ENCODE data around the gene MGAT5B. TPM values are rescaled to one million over a fixed set of nuclear protein-coding genes. Genes with fewer than 3 reads are reported as not detected.

MGAT5B gene
- total RNA-seq, 1 experiment from 2014 or later, result 4.4 TPM

- Histone ChIP-seq H3K4me3 (replicated peaks in 1 of 2; ENCODE audit: low read depth in 1 of 2, low read length in 2 of 2) (no peak overlapping the region), H3K36me3 (ENCODE audit: control insufficient read depth in 1 of 2, insufficient read depth in 2 of 2, low read length in 2 of 2) (no peaks in the 10 kb centered on the region), H3K4me1 (ENCODE audit: control insufficient read depth in 1 of 2, insufficient read depth in 2 of 2, low read length in 2 of 2) (peaks cover 0 to 17% of the 10 kb centered on the region in 2 experiments; a peak in 3 of 4 replicates), H3K9me3 (ENCODE audit: control insufficient read depth in 1 of 2, insufficient read depth in 1 of 2, low read depth in 1 of 2, low read length in 2 of 2) (no peaks in the 10 kb centered on the region), H4K20me1 (ENCODE audit: insufficient read depth) (no peaks in the 10 kb centered on the region), H2AFZ (ENCODE audit: low read depth, low read length, poor library complexity, severe bottlenecking) (no peak overlapping the region), H3K79me2 (ENCODE audit: insufficient read depth, low read length) (no peaks in the 10 kb centered on the region), H3K9ac (ENCODE audit: low read length) (no peak overlapping the region), H3K4me2 (ENCODE audit: low read length) (no peak overlapping the region), H3K9me2 (ENCODE audit: insufficient read depth) (no peaks in the 10 kb centered on the region), H3K27me3 (ENCODE audit: insufficient read depth, low read length) (peaks cover 31% of the 10 kb centered on the region), H3K27ac (ENCODE audit: low read depth, low read length) (no peak overlapping the region)
- POLR2A ChIA-PET, result no interaction called here
- no peak for ATAC-seq
- no TSS peak for BruUV-seq (replicated peaks)
- CTCF ChIA-PET, result no interaction called here
- intact Hi-C loops (cut with micrococcal nuclease), result no loop called here
- TF ChIP-seq ZBTB33 (IDR thresholded peaks at IDR 0.05; ENCODE audit: extremely low read depth, insufficient replicate concordance, low read length) (no peak), CTCF (IDR thresholded peaks at IDR 0.05 in 2 of 3, conservative IDR thresholded peaks at IDR 0.05 in 1 of 3; ENCODE audit: borderline replicate concordance in 1 of 3, insufficient read depth in 1 of 3, low read depth in 2 of 3, low read length in 2 of 3) (no peak), ZFX (IDR thresholded peaks at IDR 0.05) (no peak), POLR2A (IDR thresholded peaks at IDR 0.05; ENCODE audit: borderline replicate concordance, extremely low read depth, insufficient read depth, insufficient read length) (no peak)
- RAD21 ChIA-PET (ENCODE audit: low non-redundant PET in 1 of 2, low total read pairs in 2 of 2, uncharacterized antibody in 2 of 2, unreplicated experiment in 2 of 2), result no interaction called here
- DNase-seq (ENCODE audit: low read depth, low spot score), result no peak
Observed at GRCh38 chr17:76844846-76845245, 23.4 kb upstream of the MGAT5B start.

GRCh38 chr17:76845541-76846017 is 22.6 kb upstream of the MGAT5B start:
- ATAC-seq, result no peak
- intact Hi-C loops (cut with micrococcal nuclease), result no loop called here
- CTCF ChIA-PET, result no interaction called here

More at GRCh38 chr17:76845541-76846017, 22.6 kb upstream of the MGAT5B start:
- H3K27ac ChIP-seq (ENCODE audit: low read depth, low read length), result no peak overlapping the region
- no peaks in the 10 kb centered on the region for H3K36me3 ChIP-seq (ENCODE audit: control insufficient read depth in 1 of 2, insufficient read depth in 2 of 2, low read length in 2 of 2)
- H3K4me2 ChIP-seq (ENCODE audit: low read length), result no peak overlapping the region
- no peak for DNase-seq (ENCODE audit: low read depth, low spot score)
- no peaks in the 10 kb centered on the region for H3K79me2 ChIP-seq (ENCODE audit: insufficient read depth, low read length)
- no peaks in the 10 kb centered on the region for H3K9me3 ChIP-seq (ENCODE audit: control insufficient read depth in 1 of 2, insufficient read depth in 1 of 2, low read depth in 1 of 2, low read length in 2 of 2)
- H3K9ac ChIP-seq (ENCODE audit: low read length), result no peak overlapping the region
- TF ChIP-seq RAD21 (IDR thresholded peaks at IDR 0.05; ENCODE audit: low read depth), result no peak
- no peak for TF ChIP-seq EZH2 (IDR thresholded peaks at IDR 0.05)
- no peak for TF ChIP-seq ZNF274 (IDR thresholded peaks at IDR 0.05; ENCODE audit: low read depth, low read length)
- no peak for TF ChIP-seq CTCF (IDR thresholded peaks at IDR 0.05 in 2 of 3, conservative IDR thresholded peaks at IDR 0.05 in 1 of 3; ENCODE audit: borderline replicate concordance in 1 of 3, insufficient read depth in 1 of 3, low read depth in 2 of 3, low read length in 2 of 3)
- no peak for TF ChIP-seq ELF1 (IDR thresholded peaks at IDR 0.05; ENCODE audit: borderline replicate concordance, low read depth)
- no peak for TF ChIP-seq CEBPB (IDR thresholded peaks at IDR 0.05; ENCODE audit: low read depth)
- no peak for TF ChIP-seq JUND (IDR thresholded peaks at IDR 0.05)
- TF ChIP-seq SP1 (IDR thresholded peaks at IDR 0.05; ENCODE audit: low read depth), result no peak
- TF ChIP-seq EGR1 (IDR thresholded peaks at IDR 0.05; ENCODE audit: low read depth), result no peak
- TF ChIP-seq YY1 (IDR thresholded peaks at IDR 0.05; ENCODE audit: extremely low read depth, insufficient replicate concordance, low read depth, low read length), result no peak
- no peak for TF ChIP-seq TCF7L2 (IDR thresholded peaks at IDR 0.05; ENCODE audit: borderline replicate concordance, extremely low read depth, insufficient read depth, insufficient read length)
- no peak for TF ChIP-seq ZFX (IDR thresholded peaks at IDR 0.05)
- no peaks in the 10 kb centered on the region for H3K9me2 ChIP-seq (ENCODE audit: insufficient read depth)
- ChIA-PET POLR2A (no interaction called here), RAD21 (ENCODE audit: low non-redundant PET in 1 of 2, low total read pairs in 2 of 2, uncharacterized antibody in 2 of 2, unreplicated experiment in 2 of 2) (no interaction called here)
- no peak overlapping the region for H2AFZ ChIP-seq (ENCODE audit: low read depth, low read length, poor library complexity, severe bottlenecking)
- no peaks in the 10 kb centered on the region for H4K20me1 ChIP-seq (ENCODE audit: insufficient read depth)
- no TSS peak for BruUV-seq (replicated peaks)
- H3K4me1 ChIP-seq (ENCODE audit: control insufficient read depth in 1 of 2, insufficient read depth in 2 of 2, low read length in 2 of 2), result peaks cover 0 to 14% of the 10 kb centered on the region in 2 experiments; a peak in 3 of 4 replicates
- H3K4me3 ChIP-seq (replicated peaks in 1 of 2; ENCODE audit: low read depth in 1 of 2, low read length in 2 of 2), result no peak overlapping the region
- peaks cover 24% of the 10 kb centered on the region for H3K27me3 ChIP-seq (ENCODE audit: insufficient read depth, low read length)
